Endothelial cell of umbilical vein (primary cell): ENCODE results near the gene PDGFB. TPM values are rescaled to one million over a fixed set of nuclear protein-coding genes. Genes with fewer than 3 reads are reported as not detected.

Experiments used
- BruUV-seq: library from RNA; stranded (reverse); fragments of 400-500 nt; replicated peaks from 2 replicates; lab custom pipeline; 2021; lab: Mats Ljungman, UMichigan
- CTCF ChIA-PET: fragments of 300-600, 350-600 bp; sonication (Branson Sonifier 250); formaldehyde crosslinking; loops from one replicate; lab custom pipeline; 2021; ENCODE audit warnings: antibody characterized with exemption, inconsistent platforms; lab: Charles Lee
- POLR2A ChIA-PET: fragments of 300-600, 350-600 bp; sonication (Branson Sonifier 250); formaldehyde crosslinking; loops from one replicate; lab custom pipeline; 2021; ENCODE audit warnings: antibody characterized with exemption, inconsistent platforms; lab: Charles Lee
- DNase-seq: peaks from one replicate; pipeline ENCODE4 v3.0.0-alpha.2; 2011; ENCODE audit warnings: low read depth, low spot score
- FAIRE-seq: peaks from 2 replicates; lab custom pipeline; 2011; peaks lifted over from hg19 to GRCh38; lab: Jason Lieb, UNC
- H2AFZ ChIP-seq: 2 replicates; pipeline ENCODE4 v1.6.0; 2012; ENCODE audit warnings: low read depth, low read length, control low read depth, inconsistent platforms
- H3K27ac ChIP-seq: 2 replicates; pipeline ENCODE4 v1.5.1; 2011; ENCODE audit warnings: low read depth, mild to moderate bottlenecking, control low read depth, low read length, moderate library complexity; ENCODE audit not compliant: insufficient read depth
- H3K27me3 ChIP-seq, 2 experiments: 2 replicates each; pipeline versions ENCODE4 v1.6.0 to v1.6.1; 2011; ENCODE audit warnings: low read length in 2 of 2, mixed read lengths in 1 of 2; ENCODE audit not compliant: control insufficient read depth in 2 of 2, insufficient read depth in 2 of 2
- H3K36me3 ChIP-seq, 2 experiments: 2 replicates in 1 of 2; 3 replicates in 1 of 2; pipeline ENCODE4 v1.5.1; 2011; ENCODE audit warnings: low read length in 2 of 2, mild to moderate bottlenecking in 1 of 2, moderate library complexity in 1 of 2; ENCODE audit not compliant: control insufficient read depth in 2 of 2, insufficient read depth in 2 of 2; ENCODE audit errors: extremely low read depth in 1 of 2
- H3K4me1 ChIP-seq: 3 replicates; pipeline ENCODE4 v1.5.1; 2011; ENCODE audit warnings: mild to moderate bottlenecking, low read length; ENCODE audit not compliant: control insufficient read depth, insufficient read depth; ENCODE audit errors: extremely low read depth
- H3K4me2 ChIP-seq: 2 replicates; pipeline ENCODE4 v1.6.1; 2011; ENCODE audit warnings: low read length, control low read depth, mixed read lengths; ENCODE audit not compliant: insufficient read depth
- H3K4me3 ChIP-seq, 3 experiments: fragments of 200-600 bp in 1 of 3; sonication (generic), shearing (Covaris generic) in 1 of 3; replicated peaks in 1 of 3; 2 replicates each; pipeline ENCODE4 v1.5.1; 2011 to 2016; ENCODE audit warnings: control low read depth in 3 of 3, low read length in 3 of 3, mild to moderate bottlenecking in 2 of 3, inconsistent platforms in 1 of 3, low read depth in 1 of 3, moderate library complexity in 1 of 3; ENCODE audit not compliant: insufficient read depth in 1 of 3
- H3K79me2 ChIP-seq: 2 replicates; pipeline ENCODE4 v1.6.0; 2012; ENCODE audit warnings: low read length, inconsistent platforms; ENCODE audit not compliant: control insufficient read depth, insufficient read depth
- H3K9ac ChIP-seq: replicated peaks from 2 replicates; pipeline ENCODE3; 2011; ENCODE audit warnings: low read length, control low read depth; ENCODE audit not compliant: insufficient read depth; ENCODE audit errors: extremely low read depth
- H3K9me1 ChIP-seq: replicated peaks from 3 replicates; pipeline ENCODE4 v1.6.0; 2011; ENCODE audit warnings: mild to moderate bottlenecking, low read length; ENCODE audit not compliant: control insufficient read depth, insufficient read depth; ENCODE audit errors: extremely low read depth
- H3K9me3 ChIP-seq: replicated peaks from 2 replicates; pipeline ENCODE4 v1.5.1; 2012; ENCODE audit warnings: low read length, inconsistent platforms; ENCODE audit not compliant: control insufficient read depth, insufficient read depth
- H4K20me1 ChIP-seq: replicated peaks from 2 replicates; pipeline ENCODE3; 2011; ENCODE audit warnings: mild to moderate bottlenecking, low read length; ENCODE audit not compliant: control insufficient read depth, insufficient read depth; ENCODE audit errors: extremely low read depth
- EZH2 ChIP-seq: IDR thresholded peaks from 2 replicates; pipeline ENCODE4 v1.6.1; 2012; ENCODE audit warnings: borderline replicate concordance, low read depth, mild to moderate bottlenecking, moderate library complexity, low read length, inconsistent platforms; ENCODE audit not compliant: severe bottlenecking
- FOS ChIP-seq: IDR thresholded peaks from 2 replicates; pipeline ENCODE4 v1.6.1; 2011; ENCODE audit warnings: mild to moderate bottlenecking, low read length, moderate library complexity, borderline replicate concordance; ENCODE audit not compliant: insufficient read depth
- GATA2 ChIP-seq: IDR thresholded peaks from 2 replicates; pipeline ENCODE4 v1.7.0; 2011; ENCODE audit warnings: low read depth, mild to moderate bottlenecking, moderate library complexity, mixed read lengths, low read length; ENCODE audit not compliant: insufficient read length, insufficient read depth
- JUN ChIP-seq: IDR thresholded peaks from 2 replicates; pipeline ENCODE4 v1.6.1; 2011; ENCODE audit warnings: borderline replicate concordance, low read depth; ENCODE audit not compliant: insufficient read length, insufficient read depth
- MAX ChIP-seq: IDR thresholded peaks from 2 replicates; pipeline ENCODE4 v1.6.1; 2011; ENCODE audit not compliant: insufficient read depth, insufficient read length
- MYC ChIP-seq: IDR thresholded peaks from one replicate; pipeline ENCODE4 v1.6.1; 2011; ENCODE audit warnings: mild to moderate bottlenecking, low read depth, low read length
- POLR2A ChIP-seq: IDR thresholded peaks from 2 replicates; pipeline ENCODE4 v1.6.1; 2012; ENCODE audit warnings: low read depth, mild to moderate bottlenecking, control low read depth, low read length
- POLR2AphosphoS5 ChIP-seq: IDR thresholded peaks from 2 replicates; pipeline ENCODE4 v1.6.1; 2012; ENCODE audit warnings: low read depth, mild to moderate bottlenecking, control low read depth, low read length, moderate library complexity; ENCODE audit not compliant: insufficient read depth
- dilution Hi-C: fragments of 300-500 bp; cut with MboI; formaldehyde crosslinking; loops from one replicate; pipeline ENCODE4 v1.15.0; 2019; ENCODE audit warnings: low sequenced_read_pairs; ENCODE audit not compliant: extremely low pct_ligation_motif_present
- intact Hi-C: fragments of 100-400 bp; cut with micrococcal nuclease; formaldehyde crosslinking; loops from one replicate; pipeline ENCODE4 v1.10.0; 2022
- polyA plus RNA-seq, 4 experiments: library from polyadenylated mRNA; depleted of rRNA in 3 of 4; stranded (reverse) in 3 of 4; unstranded in 1 of 4; fragments of >200 nt; gene quantifications; 2 replicates each; pipeline versions ENCODE4 v1.2.1 to v1.2.3, GENCODE V29; 2011 to 2012; ENCODE audit warnings: missing spikeins in 1 of 4
- total RNA-seq: library from RNA; stranded (reverse); gene quantifications from 2 replicates; pipeline ENCODE4 v1.2.3, GENCODE V29; 2021
- TF ChIP-seq, protein P1 (sequence below), 2 donors: IDR thresholded peaks; 1 replicate in 1 of 2; 2 replicates in 1 of 2; pipeline ENCODE4 v1.5.1; 2011; ENCODE audit warnings: low read length in 2 of 2, mild to moderate bottlenecking in 2 of 2, moderate library complexity in 2 of 2, control low read depth in 1 of 2, inconsistent platforms in 1 of 2, low read depth in 1 of 2; ENCODE audit not compliant: insufficient read depth in 1 of 2; ENCODE audit errors: extremely low read depth in 1 of 2

PDGFB gene
- total and polyA plus RNA-seq, 2 donors (not counting 3 experiments of a cell fraction or from before 2014, with no cell fraction given), result 135 to 240 TPM

GRCh38 chr22:39266398-39267030 lies 21.7 kb upstream of the PDGFB start:
- intact Hi-C loops, result no loop called here
- Histone ChIP-seq H3K9me3 (no peaks in the 10 kb centered on the region), H3K9me1 (no peaks in the 10 kb centered on the region), H4K20me1 (no peaks in the 10 kb centered on the region), H3K27ac (no peak overlapping the region), H2AFZ (no peak overlapping the region), H3K4me3 (no peak overlapping the region), H3K9ac (no peak overlapping the region), H3K36me3 (no peaks in the 10 kb centered on the region), H3K4me1 (peaks cover 18% of the 10 kb centered on the region), H3K79me2 (no peaks in the 10 kb centered on the region), H3K27me3 (no peaks in the 10 kb centered on the region), H3K4me2 (no peak overlapping the region)
- FAIRE-seq (peak; percentile 48), DNase-seq (no peak)
- dilution Hi-C loops, result no loop called here
- ChIA-PET POLR2A (no interaction called here), CTCF (no interaction called here)
- TF ChIP-seq, protein P1, sequence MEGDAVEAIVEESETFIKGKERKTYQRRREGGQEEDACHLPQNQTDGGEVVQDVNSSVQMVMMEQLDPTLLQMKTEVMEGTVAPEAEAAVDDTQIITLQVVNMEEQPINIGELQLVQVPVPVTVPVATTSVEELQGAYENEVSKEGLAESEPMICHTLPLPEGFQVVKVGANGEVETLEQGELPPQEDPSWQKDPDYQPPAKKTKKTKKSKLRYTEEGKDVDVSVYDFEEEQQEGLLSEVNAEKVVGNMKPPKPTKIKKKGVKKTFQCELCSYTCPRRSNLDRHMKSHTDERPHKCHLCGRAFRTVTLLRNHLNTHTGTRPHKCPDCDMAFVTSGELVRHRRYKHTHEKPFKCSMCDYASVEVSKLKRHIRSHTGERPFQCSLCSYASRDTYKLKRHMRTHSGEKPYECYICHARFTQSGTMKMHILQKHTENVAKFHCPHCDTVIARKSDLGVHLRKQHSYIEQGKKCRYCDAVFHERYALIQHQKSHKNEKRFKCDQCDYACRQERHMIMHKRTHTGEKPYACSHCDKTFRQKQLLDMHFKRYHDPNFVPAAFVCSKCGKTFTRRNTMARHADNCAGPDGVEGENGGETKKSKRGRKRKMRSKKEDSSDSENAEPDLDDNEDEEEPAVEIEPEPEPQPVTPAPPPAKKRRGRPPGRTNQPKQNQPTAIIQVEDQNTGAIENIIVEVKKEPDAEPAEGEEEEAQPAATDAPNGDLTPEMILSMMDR (IDR thresholded peaks at IDR 0.05; ENCODE audit: extremely low read depth in 1 of 2, insufficient read depth in 1 of 2, low read depth in 1 of 2, low read length in 2 of 2), result no peak
- no peak for TF ChIP-seq MAX
- TF ChIP-seq FOS, result no peak
- TF ChIP-seq EZH2, result no peak
- TF ChIP-seq POLR2AphosphoS5, result no peak
- TF ChIP-seq GATA2, result no peak
- no peak for TF ChIP-seq JUN
- no peak for TF ChIP-seq MYC
- no peak for TF ChIP-seq POLR2A
- no TSS peak for BruUV-seq
